GM23338 (cell line): ENCODE measurements around the gene KRTAP25-1. TPM values are rescaled to one million over a fixed set of nuclear protein-coding genes. Genes with fewer than 3 reads are reported as not detected.

Experiments used
- ATAC-seq: fragments of 200-7000 bp; cut with Tn5 transposase; 3 replicates; pipeline ENCODE4 v1.9.1; 2020
- DNase-seq: peaks from one replicate; pipeline ENCODE4 v3.0.0-alpha.2; 2015; ENCODE audit warnings: low spot score
- H2AFZ ChIP-seq: fragments of 200-600 bp; sonication (generic); 2 replicates; pipeline ENCODE4 v1.8.0; 2016; ENCODE audit warnings: antibody characterized with exemption, mild to moderate bottlenecking, moderate library complexity
- H3F3A ChIP-seq: fragments of 200-600 bp; sonication (generic); replicated peaks from 2 replicates; pipeline ENCODE4 v1.8.0; 2017; ENCODE audit warnings: antibody characterized with exemption, mixed run types, low read depth
- H3K27ac ChIP-seq: fragments of 200-600 bp; sonication (generic); 2 replicates; pipeline ENCODE4 v1.6.1; 2016; ENCODE audit warnings: low read depth
- H3K27me3 ChIP-seq: fragments of 200-600 bp; sonication (generic); 2 replicates; pipeline ENCODE4 v1.8.0; 2016; ENCODE audit warnings: mild to moderate bottlenecking, mixed run types, moderate library complexity; ENCODE audit not compliant: insufficient read depth
- H3K36me3 ChIP-seq: fragments of 200-600 bp; sonication (generic); 2 replicates; pipeline ENCODE4 v1.8.0; 2016; ENCODE audit warnings: mild to moderate bottlenecking; ENCODE audit not compliant: insufficient read depth
- H3K4me1 ChIP-seq: fragments of 200-600 bp; sonication (generic); 2 replicates; pipeline ENCODE4 v1.8.0; 2016; ENCODE audit warnings: mild to moderate bottlenecking, moderate library complexity; ENCODE audit not compliant: insufficient read depth
- H3K4me2 ChIP-seq: fragments of 200-600 bp; sonication (generic); 2 replicates; pipeline ENCODE4 v1.7.1; 2017; ENCODE audit warnings: mixed run types
- H3K4me3 ChIP-seq: fragments of 200-600 bp; sonication (generic); 2 replicates; pipeline ENCODE4 v1.6.1; 2016; ENCODE audit warnings: mixed run types
- H3K79me2 ChIP-seq: fragments of 200-600 bp; sonication (generic); replicated peaks from 2 replicates; pipeline ENCODE4 v1.8.0; 2017; ENCODE audit warnings: mild to moderate bottlenecking; ENCODE audit not compliant: insufficient read depth
- H3K9me2 ChIP-seq: fragments of 200-600 bp; sonication (generic); 2 replicates; pipeline ENCODE4 v1.8.0; 2017; ENCODE audit not compliant: insufficient read depth
- H4K20me1 ChIP-seq: fragments of 200-600 bp; sonication (generic); replicated peaks from 2 replicates; pipeline ENCODE4 v1.8.0; 2017; ENCODE audit warnings: mild to moderate bottlenecking; ENCODE audit not compliant: insufficient read depth
- H3K27ac Mint-ChIP-seq: 2 replicates; pipeline ENCODE4 v1.8.0; 2020; ENCODE audit warnings: inconsistent platforms, mild to moderate bottlenecking, moderate library complexity, mixed read lengths
- H3K27me3 Mint-ChIP-seq: 3 replicates; pipeline ENCODE4 v1.8.0; 2022; ENCODE audit warnings: low read depth, mild to moderate bottlenecking, moderate library complexity, mixed read lengths, inconsistent platforms; ENCODE audit not compliant: insufficient read depth, poor library complexity
- H3K36me3 Mint-ChIP-seq: 3 replicates; pipeline ENCODE4 v1.8.0; 2021; ENCODE audit warnings: low read depth, mild to moderate bottlenecking, inconsistent platforms, moderate library complexity, mixed read lengths
- H3K4me1 Mint-ChIP-seq: 3 replicates; pipeline ENCODE4 v1.8.0; 2020; ENCODE audit warnings: mild to moderate bottlenecking, inconsistent platforms, mixed read lengths
- H3K4me3 Mint-ChIP-seq: 3 replicates; pipeline ENCODE4 v1.8.0; 2021; ENCODE audit warnings: moderate library complexity, mild to moderate bottlenecking, inconsistent platforms, mixed read lengths
- H3K9me3 Mint-ChIP-seq: 3 replicates; pipeline ENCODE4 v1.8.0; 2020; ENCODE audit warnings: moderate library complexity, mild to moderate bottlenecking, inconsistent platforms, mixed read lengths
- CREB1 ChIP-seq: fragments of 250-450 bp; sonication (Bioruptor Pico); IDR thresholded peaks from 2 replicates; pipeline ENCODE4 v1.5.0; 2020; ENCODE audit warnings: low read depth, mild to moderate bottlenecking, moderate library complexity
- EZH2 ChIP-seq: fragments of 200-600 bp; sonication (generic); IDR thresholded peaks from one replicate; pipeline ENCODE4 v1.8.0; 2017; ENCODE audit warnings: antibody characterized with exemption, mild to moderate bottlenecking, low read depth; ENCODE audit not compliant: unreplicated experiment
- EZH2phosphoT487 ChIP-seq: fragments of 200-600 bp; sonication (generic); IDR thresholded peaks from one replicate; pipeline ENCODE4 v1.8.1; 2018; ENCODE audit warnings: antibody characterized with exemption; ENCODE audit not compliant: unreplicated experiment
- JUNB ChIP-seq: IDR thresholded peaks from one replicate; pipeline ENCODE4 v1.6.1; 2016; ENCODE audit warnings: antibody characterized with exemption; ENCODE audit not compliant: unreplicated experiment
- NANOG ChIP-seq: IDR thresholded peaks from 2 replicates; pipeline ENCODE4 v1.6.1; 2016; ENCODE audit warnings: antibody characterized with exemption, borderline replicate concordance
- POLR2AphosphoS5 ChIP-seq: IDR thresholded peaks from 2 replicates; pipeline ENCODE4 v1.6.1; 2016; ENCODE audit warnings: antibody characterized with exemption, low read depth
- STAT1 ChIP-seq: IDR thresholded peaks from one replicate; pipeline ENCODE4 v1.6.1; 2016; ENCODE audit warnings: antibody characterized with exemption; ENCODE audit not compliant: unreplicated experiment
- ZNF114 ChIP-seq: fragments of 250-450 bp; sonication (Bioruptor Pico); IDR thresholded peaks from 2 replicates; pipeline ENCODE4 v1.5.0; 2020; ENCODE audit warnings: mild to moderate bottlenecking, moderate library complexity
- ZNF331 ChIP-seq: fragments of 250-450 bp; sonication (Bioruptor Pico); IDR thresholded peaks from 2 replicates; pipeline ENCODE4 v1.5.0; 2020; ENCODE audit warnings: low read depth, mild to moderate bottlenecking, moderate library complexity
- polyA plus RNA-seq: library from polyadenylated mRNA; unstranded; fragments of >200 nt; fragmentation: Nextera tagmentation; extraction: Ambion mirVana; gene quantifications from 2 replicates; pipeline ENCODE4 v1.2.1, GENCODE V29; 2016
- total RNA-seq: library from RNA; depleted of rRNA; stranded (reverse); fragments of >200 nt; shearing (Covaris generic); gene quantifications from 2 replicates; pipeline ENCODE4 v1.2.3, GENCODE V29; 2014
- TF ChIP-seq, protein P1 (sequence below): IDR thresholded peaks from one replicate; pipeline ENCODE4 v1.6.1; 2018; ENCODE audit warnings: antibody characterized with exemption; ENCODE audit not compliant: unreplicated experiment
- TF ChIP-seq, protein P2 (sequence below): fragments of 250-450 bp; sonication (Bioruptor Pico); IDR thresholded peaks from 2 replicates; pipeline ENCODE4 v1.5.0; 2020; ENCODE audit warnings: mild to moderate bottlenecking, moderate library complexity
- TF ChIP-seq, protein P3 (sequence below), 2 experiments: fragments of 200-600 bp in 1 of 2; sonication (generic) in 1 of 2; conservative IDR thresholded peaks; 2 replicates each; pipeline versions ENCODE4 v1.5.1 to v1.6.1; 2016 to 2017; ENCODE audit warnings: antibody characterized with exemption in 2 of 2, low read depth in 2 of 2, mild to moderate bottlenecking in 2 of 2, moderate library complexity in 1 of 2
- TF ChIP-seq, protein P4 (sequence below): IDR thresholded peaks from 2 replicates; pipeline ENCODE4 v1.6.1; 2016; ENCODE audit warnings: antibody characterized with exemption

KRTAP25-1 gene
- total and polyA plus RNA-seq, 2 experiments from 2014 or later, result not detected

DNA sequence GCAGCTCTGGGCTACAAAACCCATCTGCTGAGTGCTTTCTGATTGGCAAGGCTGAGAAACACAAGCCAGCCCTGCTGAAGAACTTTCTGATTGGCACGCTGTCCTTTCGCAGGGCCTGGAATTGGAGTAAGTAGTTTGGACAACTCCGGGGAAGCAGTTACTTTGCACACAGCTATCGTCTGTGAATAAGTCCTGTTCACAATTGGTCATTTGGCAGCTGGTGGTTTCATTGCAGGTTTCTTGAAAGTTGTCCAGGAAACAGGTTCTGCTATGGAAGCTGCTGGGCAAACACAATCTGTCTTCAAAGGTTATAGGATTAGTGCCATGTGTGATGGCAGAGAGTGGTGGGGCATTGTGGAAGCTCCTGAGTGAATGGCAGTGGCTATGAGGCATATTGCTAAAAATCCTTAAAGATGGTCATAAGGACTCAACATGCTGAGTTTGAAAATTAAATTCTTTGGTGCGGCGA, 48.0 kb upstream of the KRTAP25-1 start, which contains the start of gene KRTAP27-1:
TSS of gene KRTAP27-1 (minus strand) at position 419 of the 469 bp plus-strand sequence. CDS start at position 393, 26 bp downstream.
- H4K20me1 ChIP-seq, result no peaks in the 10 kb centered on the region
- no peak within 1 kb of the TSS for H3K4me3 ChIP-seq
- no peak within 1 kb of the TSS for H3K4me3 Mint-ChIP-seq
- no peaks in the 10 kb centered on the region for H3K27me3 Mint-ChIP-seq
- H2AFZ ChIP-seq, result no peak within 1 kb of the TSS
- H3K9me3 Mint-ChIP-seq, result no peaks in the 10 kb centered on the region
- DNase-seq, result no peak
- H3K4me2 ChIP-seq, result no peak within 1 kb of the TSS
- H3K9me2 ChIP-seq, result no peaks in the 10 kb centered on the region
- TF ChIP-seq POLR2AphosphoS5 (no peak), STAT1 (no peak), EZH2phosphoT487 (no peak), ZNF331 (CRISPR knock-in tag) (no peak), EZH2 (no peak), ZNF114 (CRISPR knock-in tag) (no peak), JUNB (no peak), CREB1 (no peak), NANOG (no peak)
- TF ChIP-seq, protein P1, sequence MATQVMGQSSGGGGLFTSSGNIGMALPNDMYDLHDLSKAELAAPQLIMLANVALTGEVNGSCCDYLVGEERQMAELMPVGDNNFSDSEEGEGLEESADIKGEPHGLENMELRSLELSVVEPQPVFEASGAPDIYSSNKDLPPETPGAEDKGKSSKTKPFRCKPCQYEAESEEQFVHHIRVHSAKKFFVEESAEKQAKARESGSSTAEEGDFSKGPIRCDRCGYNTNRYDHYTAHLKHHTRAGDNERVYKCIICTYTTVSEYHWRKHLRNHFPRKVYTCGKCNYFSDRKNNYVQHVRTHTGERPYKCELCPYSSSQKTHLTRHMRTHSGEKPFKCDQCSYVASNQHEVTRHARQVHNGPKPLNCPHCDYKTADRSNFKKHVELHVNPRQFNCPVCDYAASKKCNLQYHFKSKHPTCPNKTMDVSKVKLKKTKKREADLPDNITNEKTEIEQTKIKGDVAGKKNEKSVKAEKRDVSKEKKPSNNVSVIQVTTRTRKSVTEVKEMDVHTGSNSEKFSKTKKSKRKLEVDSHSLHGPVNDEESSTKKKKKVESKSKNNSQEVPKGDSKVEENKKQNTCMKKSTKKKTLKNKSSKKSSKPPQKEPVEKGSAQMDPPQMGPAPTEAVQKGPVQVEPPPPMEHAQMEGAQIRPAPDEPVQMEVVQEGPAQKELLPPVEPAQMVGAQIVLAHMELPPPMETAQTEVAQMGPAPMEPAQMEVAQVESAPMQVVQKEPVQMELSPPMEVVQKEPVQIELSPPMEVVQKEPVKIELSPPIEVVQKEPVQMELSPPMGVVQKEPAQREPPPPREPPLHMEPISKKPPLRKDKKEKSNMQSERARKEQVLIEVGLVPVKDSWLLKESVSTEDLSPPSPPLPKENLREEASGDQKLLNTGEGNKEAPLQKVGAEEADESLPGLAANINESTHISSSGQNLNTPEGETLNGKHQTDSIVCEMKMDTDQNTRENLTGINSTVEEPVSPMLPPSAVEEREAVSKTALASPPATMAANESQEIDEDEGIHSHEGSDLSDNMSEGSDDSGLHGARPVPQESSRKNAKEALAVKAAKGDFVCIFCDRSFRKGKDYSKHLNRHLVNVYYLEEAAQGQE, result no peak
- TF ChIP-seq, protein P2, sequence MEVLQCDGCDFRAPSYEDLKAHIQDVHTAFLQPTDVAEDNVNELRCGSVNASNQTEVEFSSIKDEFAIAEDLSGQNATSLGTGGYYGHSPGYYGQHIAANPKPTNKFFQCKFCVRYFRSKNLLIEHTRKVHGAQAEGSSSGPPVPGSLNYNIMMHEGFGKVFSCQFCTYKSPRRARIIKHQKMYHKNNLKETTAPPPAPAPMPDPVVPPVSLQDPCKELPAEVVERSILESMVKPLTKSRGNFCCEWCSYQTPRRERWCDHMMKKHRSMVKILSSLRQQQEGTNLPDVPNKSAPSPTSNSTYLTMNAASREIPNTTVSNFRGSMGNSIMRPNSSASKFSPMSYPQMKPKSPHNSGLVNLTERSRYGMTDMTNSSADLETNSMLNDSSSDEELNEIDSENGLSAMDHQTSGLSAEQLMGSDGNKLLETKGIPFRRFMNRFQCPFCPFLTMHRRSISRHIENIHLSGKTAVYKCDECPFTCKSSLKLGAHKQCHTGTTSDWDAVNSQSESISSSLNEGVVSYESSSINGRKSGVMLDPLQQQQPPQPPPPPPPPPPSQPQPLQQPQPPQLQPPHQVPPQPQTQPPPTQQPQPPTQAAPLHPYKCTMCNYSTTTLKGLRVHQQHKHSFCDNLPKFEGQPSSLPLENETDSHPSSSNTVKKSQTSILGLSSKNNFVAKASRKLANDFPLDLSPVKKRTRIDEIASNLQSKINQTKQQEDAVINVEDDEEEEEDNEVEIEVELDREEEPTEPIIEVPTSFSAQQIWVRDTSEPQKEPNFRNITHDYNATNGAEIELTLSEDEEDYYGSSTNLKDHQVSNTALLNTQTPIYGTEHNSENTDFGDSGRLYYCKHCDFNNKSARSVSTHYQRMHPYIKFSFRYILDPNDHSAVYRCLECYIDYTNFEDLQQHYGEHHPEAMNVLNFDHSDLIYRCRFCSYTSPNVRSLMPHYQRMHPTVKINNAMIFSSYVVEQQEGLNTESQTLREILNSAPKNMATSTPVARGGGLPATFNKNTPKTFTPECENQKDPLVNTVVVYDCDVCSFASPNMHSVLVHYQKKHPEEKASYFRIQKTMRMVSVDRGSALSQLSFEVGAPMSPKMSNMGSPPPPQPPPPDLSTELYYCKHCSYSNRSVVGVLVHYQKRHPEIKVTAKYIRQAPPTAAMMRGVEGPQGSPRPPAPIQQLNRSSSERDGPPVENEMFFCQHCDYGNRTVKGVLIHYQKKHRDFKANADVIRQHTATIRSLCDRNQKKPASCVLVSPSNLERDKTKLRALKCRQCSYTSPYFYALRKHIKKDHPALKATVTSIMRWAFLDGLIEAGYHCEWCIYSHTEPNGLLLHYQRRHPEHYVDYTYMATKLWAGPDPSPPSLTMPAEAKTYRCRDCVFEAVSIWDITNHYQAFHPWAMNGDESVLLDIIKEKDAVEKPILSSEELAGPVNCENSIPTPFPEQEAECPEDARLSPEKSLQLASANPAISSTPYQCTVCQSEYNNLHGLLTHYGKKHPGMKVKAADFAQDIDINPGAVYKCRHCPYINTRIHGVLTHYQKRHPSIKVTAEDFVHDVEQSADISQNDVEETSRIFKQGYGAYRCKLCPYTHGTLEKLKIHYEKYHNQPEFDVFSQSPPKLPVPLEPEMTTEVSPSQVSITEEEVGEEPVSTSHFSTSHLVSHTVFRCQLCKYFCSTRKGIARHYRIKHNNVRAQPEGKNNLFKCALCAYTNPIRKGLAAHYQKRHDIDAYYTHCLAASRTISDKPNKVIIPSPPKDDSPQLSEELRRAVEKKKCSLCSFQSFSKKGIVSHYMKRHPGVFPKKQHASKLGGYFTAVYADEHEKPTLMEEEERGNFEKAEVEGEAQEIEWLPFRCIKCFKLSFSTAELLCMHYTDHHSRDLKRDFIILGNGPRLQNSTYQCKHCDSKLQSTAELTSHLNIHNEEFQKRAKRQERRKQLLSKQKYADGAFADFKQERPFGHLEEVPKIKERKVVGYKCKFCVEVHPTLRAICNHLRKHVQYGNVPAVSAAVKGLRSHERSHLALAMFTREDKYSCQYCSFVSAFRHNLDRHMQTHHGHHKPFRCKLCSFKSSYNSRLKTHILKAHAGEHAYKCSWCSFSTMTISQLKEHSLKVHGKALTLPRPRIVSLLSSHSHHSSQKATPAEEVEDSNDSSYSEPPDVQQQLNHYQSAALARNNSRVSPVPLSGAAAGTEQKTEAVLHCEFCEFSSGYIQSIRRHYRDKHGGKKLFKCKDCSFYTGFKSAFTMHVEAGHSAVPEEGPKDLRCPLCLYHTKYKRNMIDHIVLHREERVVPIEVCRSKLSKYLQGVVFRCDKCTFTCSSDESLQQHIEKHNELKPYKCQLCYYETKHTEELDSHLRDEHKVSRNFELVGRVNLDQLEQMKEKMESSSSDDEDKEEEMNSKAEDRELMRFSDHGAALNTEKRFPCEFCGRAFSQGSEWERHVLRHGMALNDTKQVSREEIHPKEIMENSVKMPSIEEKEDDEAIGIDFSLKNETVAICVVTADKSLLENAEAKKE, result no peak
- TF ChIP-seq, protein P3, sequence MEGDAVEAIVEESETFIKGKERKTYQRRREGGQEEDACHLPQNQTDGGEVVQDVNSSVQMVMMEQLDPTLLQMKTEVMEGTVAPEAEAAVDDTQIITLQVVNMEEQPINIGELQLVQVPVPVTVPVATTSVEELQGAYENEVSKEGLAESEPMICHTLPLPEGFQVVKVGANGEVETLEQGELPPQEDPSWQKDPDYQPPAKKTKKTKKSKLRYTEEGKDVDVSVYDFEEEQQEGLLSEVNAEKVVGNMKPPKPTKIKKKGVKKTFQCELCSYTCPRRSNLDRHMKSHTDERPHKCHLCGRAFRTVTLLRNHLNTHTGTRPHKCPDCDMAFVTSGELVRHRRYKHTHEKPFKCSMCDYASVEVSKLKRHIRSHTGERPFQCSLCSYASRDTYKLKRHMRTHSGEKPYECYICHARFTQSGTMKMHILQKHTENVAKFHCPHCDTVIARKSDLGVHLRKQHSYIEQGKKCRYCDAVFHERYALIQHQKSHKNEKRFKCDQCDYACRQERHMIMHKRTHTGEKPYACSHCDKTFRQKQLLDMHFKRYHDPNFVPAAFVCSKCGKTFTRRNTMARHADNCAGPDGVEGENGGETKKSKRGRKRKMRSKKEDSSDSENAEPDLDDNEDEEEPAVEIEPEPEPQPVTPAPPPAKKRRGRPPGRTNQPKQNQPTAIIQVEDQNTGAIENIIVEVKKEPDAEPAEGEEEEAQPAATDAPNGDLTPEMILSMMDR (conservative IDR thresholded peaks at IDR 0.05; ENCODE audit: low read depth in 2 of 2), result no peak
- TF ChIP-seq, protein P4, sequence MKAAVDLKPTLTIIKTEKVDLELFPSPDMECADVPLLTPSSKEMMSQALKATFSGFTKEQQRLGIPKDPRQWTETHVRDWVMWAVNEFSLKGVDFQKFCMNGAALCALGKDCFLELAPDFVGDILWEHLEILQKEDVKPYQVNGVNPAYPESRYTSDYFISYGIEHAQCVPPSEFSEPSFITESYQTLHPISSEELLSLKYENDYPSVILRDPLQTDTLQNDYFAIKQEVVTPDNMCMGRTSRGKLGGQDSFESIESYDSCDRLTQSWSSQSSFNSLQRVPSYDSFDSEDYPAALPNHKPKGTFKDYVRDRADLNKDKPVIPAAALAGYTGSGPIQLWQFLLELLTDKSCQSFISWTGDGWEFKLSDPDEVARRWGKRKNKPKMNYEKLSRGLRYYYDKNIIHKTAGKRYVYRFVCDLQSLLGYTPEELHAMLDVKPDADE, result no peak
- H3K79me2 ChIP-seq, result no peaks in the 10 kb centered on the region
- H3K36me3 Mint-ChIP-seq, result no peaks in the 10 kb centered on the region
- no peak within 1 kb of the TSS for H3K27ac ChIP-seq
- H3K36me3 ChIP-seq, result no peaks in the 10 kb centered on the region
- no peaks in the 10 kb centered on the region for H3K27me3 ChIP-seq
- no peak for ATAC-seq
- no peaks in the 10 kb centered on the region for H3F3A ChIP-seq
- no peak within 1 kb of the TSS for H3K27ac Mint-ChIP-seq
- no peaks in the 10 kb centered on the region for H3K4me1 Mint-ChIP-seq
- H3K4me1 ChIP-seq, result no peaks in the 10 kb centered on the region
